Breast epithelium (tissue), 3 donors: ENCODE results near the gene PRRT4.

Experiments
- CTCF ChIP-seq, 3 donors: fragments of 450-650 bp; IDR thresholded peaks; one replicate each; pipeline ENCODE4 v1.5.1; 2016 to 2017; ENCODE audit warnings: antibody characterized with exemption in 3 of 3, mild to moderate bottlenecking in 3 of 3, moderate library complexity in 3 of 3
- POLR2AphosphoS5 ChIP-seq, 3 donors: sonication (generic); formaldehyde crosslinking; IDR thresholded peaks; one replicate each; pipeline ENCODE4 v1.6.1; 2017; ENCODE audit warnings: antibody characterized with exemption in 3 of 3

GRCh38 chr7:128361411-128362379, at the start of gene PRRT4:
- TF ChIP-seq POLR2AphosphoS5 (IDR thresholded peaks at IDR 0.05): no peak
- no peak for TF ChIP-seq CTCF (IDR thresholded peaks at IDR 0.05)
